NT2/D1 (cell line): ENCODE results near the gene ADSS1.

Experiments
- DNase-seq: peaks from one replicate; pipeline ENCODE4 v3.0.0-alpha.2; 2011; ENCODE audit warnings: low read depth, low spot score
- H3K27me3 ChIP-seq: 2 replicates; pipeline ENCODE4 v1.6.0; 2011; ENCODE audit warnings: mild to moderate bottlenecking; ENCODE audit not compliant: insufficient read length, insufficient read depth
- H3K36me3 ChIP-seq: 2 replicates; pipeline ENCODE4 v1.6.1; 2011; ENCODE audit warnings: mild to moderate bottlenecking, low read length, mixed read lengths; ENCODE audit not compliant: insufficient read depth, insufficient read length
- H3K4me1 ChIP-seq: 2 replicates; pipeline ENCODE4 v1.5.1; 2011; ENCODE audit not compliant: insufficient read depth, insufficient read length
- H3K4me3 ChIP-seq: 2 replicates; pipeline ENCODE4 v1.5.1; 2011; ENCODE audit warnings: low read depth; ENCODE audit not compliant: insufficient read length
- H3K9ac ChIP-seq: 2 replicates; pipeline ENCODE4 v1.6.0; 2011; ENCODE audit warnings: low read depth; ENCODE audit not compliant: insufficient read length
- H3K9me3 ChIP-seq: 2 replicates; pipeline ENCODE4 v1.5.1; 2011; ENCODE audit warnings: mild to moderate bottlenecking, low read length; ENCODE audit not compliant: insufficient read depth
- SUZ12 ChIP-seq: IDR thresholded peaks from 2 replicates; pipeline ENCODE4 v1.6.1; 2011; ENCODE audit not compliant: insufficient read length, insufficient read depth; ENCODE audit errors: extremely low read depth
- YY1 ChIP-seq: IDR thresholded peaks from 2 replicates; pipeline ENCODE4 v1.6.1; 2011; ENCODE audit not compliant: insufficient read length, insufficient read depth
- ZNF274 ChIP-seq: IDR thresholded peaks from 2 replicates; pipeline ENCODE4 v1.6.1; 2011; ENCODE audit warnings: mild to moderate bottlenecking, low read depth, low read length

Gene ADSS1

GRCh38 chr14:104787736-104788135 lies 63.7 kb downstream of the ADSS1 start:
- no peak for DNase-seq
- Histone ChIP-seq H3K9ac (no peak overlapping the region), H3K4me3 (no peak overlapping the region), H3K36me3 (peaks cover 71% of the 10 kb centered on the region), H3K4me1 (peaks cover 7% of the 10 kb centered on the region), H3K27me3 (no peaks in the 10 kb centered on the region), H3K9me3 (no peaks in the 10 kb centered on the region)
- no peak for TF ChIP-seq ZNF274
- no peak for TF ChIP-seq YY1
- TF ChIP-seq SUZ12, result no peak

GRCh38 chr14:104788161-104788818 lies 64.3 kb downstream of the ADSS1 start:
- Histone ChIP-seq H3K4me3 (no peak overlapping the region), H3K36me3 (peaks cover 71% of the 10 kb centered on the region)
- DNase-seq, result no peak

GRCh38 chr14:104788873-104789663 lies 65.0 kb downstream of the ADSS1 start:
- Histone ChIP-seq H3K36me3 (peaks cover 69% of the 10 kb centered on the region), H3K4me3 (no peak overlapping the region), H3K9me3 (no peaks in the 10 kb centered on the region), H3K9ac (no peak overlapping the region), H3K4me1 (peaks cover 12% of the 10 kb centered on the region), H3K27me3 (no peaks in the 10 kb centered on the region)
- TF ChIP-seq ZNF274 (no peak), SUZ12 (no peak), YY1 (no peak)
- no peak for DNase-seq

More at GRCh38 chr14:104788161-104788818, 64.3 kb downstream of the ADSS1 start:
- TF ChIP-seq ZNF274, result no peak
- no peak for TF ChIP-seq SUZ12
- TF ChIP-seq YY1, result no peak
- Histone ChIP-seq H3K4me1 (peaks cover 7% of the 10 kb centered on the region), H3K9me3 (no peaks in the 10 kb centered on the region), H3K27me3 (no peaks in the 10 kb centered on the region), H3K9ac (no peak overlapping the region)

- no peak for DNase-seq
- Histone ChIP-seq H3K4me1 (peaks cover 14% of the 10 kb centered on the region), H3K27me3 (no peaks in the 10 kb centered on the region), H3K4me3 (no peak overlapping the region), H3K9me3 (no peaks in the 10 kb centered on the region), H3K36me3 (peaks cover 65% of the 10 kb centered on the region), H3K9ac (no peak overlapping the region)
- TF ChIP-seq SUZ12 (no peak), YY1 (no peak), ZNF274 (no peak)
These were observed 66.0 kb downstream of the ADSS1 start for GRCh38 chr14:104789752-104790743.

GRCh38 chr14:104791425-104791824 lies 67.4 kb downstream of the ADSS1 start:
- no peak for TF ChIP-seq YY1
- no peak for TF ChIP-seq SUZ12
- TF ChIP-seq ZNF274, result no peak
- no peak overlapping the region for H3K4me3 ChIP-seq
- H3K9ac ChIP-seq, result peak overlapping the region; percentile 5
- H3K36me3 ChIP-seq, result peaks cover 60% of the 10 kb centered on the region
- peaks cover 18% of the 10 kb centered on the region for H3K4me1 ChIP-seq
- no peaks in the 10 kb centered on the region for H3K9me3 ChIP-seq
- H3K27me3 ChIP-seq, result peaks cover 2% of the 10 kb centered on the region
- DNase-seq, result no peak

- peaks cover 55% of the 10 kb centered on the region for H3K36me3 ChIP-seq
- DNase-seq, result no peak
These were observed 68.3 kb downstream of the ADSS1 start for GRCh38 chr14:104792101-104792884.

More at GRCh38 chr14:104792101-104792884, 68.3 kb downstream of the ADSS1 start:
- H3K27me3 ChIP-seq, result peaks cover 2% of the 10 kb centered on the region
- no peaks in the 10 kb centered on the region for H3K9me3 ChIP-seq
- peak overlapping the region; percentile 5 for H3K9ac ChIP-seq
- H3K4me3 ChIP-seq, result no peak overlapping the region
- peaks cover 26% of the 10 kb centered on the region for H3K4me1 ChIP-seq
- no peak for TF ChIP-seq ZNF274
- TF ChIP-seq YY1, result no peak
- no peak for TF ChIP-seq SUZ12
